ENCODE results near the gene TTC22. TPM values are rescaled to one million over a fixed set of nuclear protein-coding genes. Genes with fewer than 3 reads are reported as not detected.

TTC22 gene
- not detected for polyA plus RNA-seq (2012; ENCODE audit: insufficient read depth, insufficient read length, low read depth)

- H3K36me3 ChIP-seq = no peaks in the 10 kb centered on the region
- H3K9me3 ChIP-seq = no peaks in the 10 kb centered on the region
- no peak for DNase-seq
- H3K4me3 ChIP-seq (ENCODE audit: low read depth, low read length) = no peak within 1 kb of the TSS
- no peaks in the 10 kb centered on the region for H3K4me1 ChIP-seq
- H3K27me3 ChIP-seq = no peaks in the 10 kb centered on the region
- no peak for TF ChIP-seq CTCF (IDR thresholded peaks at IDR 0.05; ENCODE audit: low read depth, low read length)
Measured at GRCh38 chr1:54800899-54801759, at the start of gene TTC22. TSS of gene TTC22 (minus strand) at chr1:54801323. CDS start at chr1:54801163, 160 bp downstream.

- TF ChIP-seq CTCF (IDR thresholded peaks at IDR 0.05; ENCODE audit: low read depth, low read length) = no peak
- Histone ChIP-seq H3K4me1 (no peaks in the 10 kb centered on the region), H3K9me3 (no peaks in the 10 kb centered on the region), H3K27me3 (no peaks in the 10 kb centered on the region), H3K36me3 (peaks cover 20% of the 10 kb centered on the region), H3K4me3 (ENCODE audit: low read depth, low read length) (no peak overlapping the region)
- no peak for DNase-seq
Measured at GRCh38 chr1:54850737-54851136, 49.6 kb upstream of the TTC22 start.

DNA sequence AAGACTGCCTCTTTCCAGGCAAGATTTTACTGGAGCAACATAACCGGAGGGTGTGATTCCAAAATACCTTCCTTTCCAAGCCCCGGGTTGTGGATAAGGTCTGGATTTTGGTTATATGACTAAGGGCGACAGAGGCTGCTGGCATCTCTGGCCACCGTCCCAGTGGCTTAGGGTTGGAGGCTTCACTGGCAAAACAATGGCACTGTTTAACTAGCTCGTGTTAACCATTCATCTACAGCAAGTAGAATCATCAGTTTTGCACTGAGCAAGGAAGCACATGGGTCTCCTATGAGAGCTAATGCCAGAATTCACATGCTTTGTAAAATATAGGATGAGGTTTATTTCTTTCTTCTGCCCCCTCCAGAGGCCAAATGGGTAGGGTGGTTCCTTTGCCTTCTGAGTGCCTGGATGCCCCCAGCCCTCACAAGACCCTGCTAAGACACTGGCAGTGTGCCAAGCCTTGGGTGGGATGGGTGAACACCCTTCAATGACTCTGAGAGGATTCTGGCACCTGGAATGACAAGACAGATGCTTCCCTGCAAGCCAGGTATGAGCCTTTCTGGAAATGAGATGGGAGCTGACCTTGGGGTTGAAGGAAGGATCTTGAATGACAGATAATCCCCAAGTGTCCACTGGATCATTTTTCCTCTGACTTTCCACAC lies 49.1 kb upstream of the TTC22 start:
- no peak overlapping the region for H3K4me3 ChIP-seq (ENCODE audit: low read depth, low read length)
- no peaks in the 10 kb centered on the region for H3K4me1 ChIP-seq
- no peaks in the 10 kb centered on the region for H3K27me3 ChIP-seq
- no peak for DNase-seq
- no peak for TF ChIP-seq CTCF (IDR thresholded peaks at IDR 0.05; ENCODE audit: low read depth, low read length)
- H3K36me3 ChIP-seq = peaks cover 20% of the 10 kb centered on the region
- H3K9me3 ChIP-seq = no peaks in the 10 kb centered on the region

- no peaks in the 10 kb centered on the region for H3K4me1 ChIP-seq
- no peak for TF ChIP-seq CTCF (IDR thresholded peaks at IDR 0.05; ENCODE audit: low read depth, low read length)
- no peaks in the 10 kb centered on the region for H3K27me3 ChIP-seq
- peaks cover 18% of the 10 kb centered on the region for H3K36me3 ChIP-seq
- no peak for DNase-seq
- H3K9me3 ChIP-seq = no peaks in the 10 kb centered on the region
- no peak overlapping the region for H3K4me3 ChIP-seq (ENCODE audit: low read depth, low read length)
Measured at GRCh38 chr1:54849219-54850068, 48.3 kb upstream of the TTC22 start.

DNA sequence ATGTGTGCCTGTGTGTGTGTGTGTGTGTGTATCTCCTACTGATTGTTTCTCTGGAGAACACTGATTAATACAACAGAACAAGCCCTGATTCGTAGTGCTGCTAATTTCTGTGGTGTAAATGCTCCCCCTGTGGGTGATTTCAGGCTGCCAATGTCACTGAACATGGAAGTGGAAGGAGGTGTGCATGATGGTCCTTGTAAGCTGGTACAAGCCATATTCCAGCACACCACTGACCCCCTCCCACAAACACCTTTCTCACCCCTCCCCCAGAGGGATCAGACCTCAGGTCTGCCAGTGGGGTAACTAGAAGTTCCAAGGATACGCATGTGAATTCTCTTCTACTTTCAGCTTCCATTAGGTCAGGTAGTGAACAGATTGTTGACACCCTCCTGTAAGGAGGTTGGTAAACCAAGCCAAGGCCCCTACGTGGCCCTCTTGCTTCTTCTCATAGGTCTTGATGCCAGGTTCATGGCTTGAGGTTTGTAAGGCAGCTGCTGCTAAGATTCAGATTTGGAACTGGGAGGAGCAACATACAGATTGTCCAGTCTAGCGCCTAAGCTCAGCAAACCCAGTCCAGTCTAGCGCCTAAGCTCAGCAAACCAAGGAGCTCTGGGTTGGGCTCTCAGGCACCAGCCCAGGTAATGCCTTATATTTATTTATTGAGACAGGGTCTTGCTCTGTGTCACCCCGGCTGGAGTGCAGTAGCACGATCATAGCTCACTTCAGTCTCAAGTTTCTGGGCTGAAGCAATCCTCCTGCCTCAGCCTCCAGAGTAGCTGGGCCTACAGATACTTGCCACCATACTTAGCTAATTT lies 47.2 kb upstream of the TTC22 start:
- no peak for DNase-seq
- Histone ChIP-seq H3K36me3 (peaks cover 17% of the 10 kb centered on the region), H3K4me3 (ENCODE audit: low read depth, low read length) (no peak overlapping the region), H3K4me1 (no peaks in the 10 kb centered on the region), H3K9me3 (no peaks in the 10 kb centered on the region), H3K27me3 (no peaks in the 10 kb centered on the region)
- no peak for TF ChIP-seq CTCF (IDR thresholded peaks at IDR 0.05; ENCODE audit: low read depth, low read length)
